CD14-positive monocyte (primary cell): ENCODE measurements around the gene SPATA2. TPM values are rescaled to one million over a fixed set of nuclear protein-coding genes. Genes with fewer than 3 reads are reported as not detected.

Experiments used
- DNase-seq, 3 donors: peaks; one replicate each; pipeline ENCODE4 v3.0.0-alpha.2; 2011 to 2022
- H2AFZ ChIP-seq: 2 replicates; pipeline ENCODE4 v1.6.0; 2012; ENCODE audit warnings: mild to moderate bottlenecking, low read depth, low read length, inconsistent platforms; ENCODE audit not compliant: insufficient read depth, poor library complexity, severe bottlenecking
- H3K27ac ChIP-seq, 2 donors: 1 replicate in 1 of 2; 2 replicates in 1 of 2; pipeline ENCODE4 v1.5.1; 2012 to 2013; ENCODE audit warnings: low read length in 2 of 2, control low read depth in 1 of 2, inconsistent platforms in 1 of 2, low read depth in 1 of 2, mild to moderate bottlenecking in 1 of 2
- H3K27me3 ChIP-seq, 2 donors: one replicate each; pipeline versions ENCODE4 v1.6.0 to v1.6.1; 2011 to 2013; ENCODE audit warnings: low read length in 2 of 2; ENCODE audit not compliant: control insufficient read depth in 2 of 2, insufficient read depth in 2 of 2
- H3K36me3 ChIP-seq, 2 donors: replicated peaks in 1 of 2; 1 replicate in 1 of 2; 2 replicates in 1 of 2; pipeline versions ENCODE4 v1.5.1 to v1.6.1; 2012 to 2013; ENCODE audit warnings: low read length in 2 of 2, control low read depth in 1 of 2, inconsistent platforms in 1 of 2, mild to moderate bottlenecking in 1 of 2; ENCODE audit not compliant: insufficient read depth in 2 of 2, control insufficient read depth in 1 of 2
- H3K4me1 ChIP-seq, 2 donors: 1 replicate in 1 of 2; 2 replicates in 1 of 2; pipeline versions ENCODE4 v1.5.1 to v1.6.1; 2012 to 2013; ENCODE audit warnings: low read length in 2 of 2, control low read depth in 1 of 2, inconsistent platforms in 1 of 2, mild to moderate bottlenecking in 1 of 2, moderate library complexity in 1 of 2; ENCODE audit not compliant: insufficient read depth in 2 of 2, control insufficient read depth in 1 of 2
- H3K4me2 ChIP-seq: replicated peaks from 2 replicates; pipeline ENCODE3; 2012; ENCODE audit warnings: low read length, moderate library complexity, mild to moderate bottlenecking; ENCODE audit not compliant: poor library complexity, severe bottlenecking; ENCODE audit errors: extremely low read depth
- H3K4me3 ChIP-seq, 3 experiments: fragments of 200-600 bp in 1 of 3; sonication (generic) in 1 of 3; replicated peaks in 1 of 3; 1 replicate in 2 of 3; 2 replicates in 1 of 3; pipeline ENCODE4 v1.5.1; 2011 to 2013; ENCODE audit warnings: low read length in 3 of 3, mild to moderate bottlenecking in 3 of 3, control low read depth in 2 of 3, low read depth in 2 of 3, inconsistent platforms in 1 of 3, moderate library complexity in 1 of 3
- H3K79me2 ChIP-seq: 2 replicates; pipeline ENCODE4 v1.6.0; 2012; ENCODE audit warnings: mild to moderate bottlenecking, control low read depth, inconsistent platforms, low read length, moderate library complexity; ENCODE audit not compliant: insufficient read depth
- H3K9ac ChIP-seq: 2 replicates; pipeline ENCODE4 v1.6.0; 2017; ENCODE audit warnings: low read length, mild to moderate bottlenecking; ENCODE audit not compliant: insufficient read depth, poor library complexity, severe bottlenecking
- H3K9me3 ChIP-seq, 2 donors: replicated peaks in 1 of 2; 1 replicate in 1 of 2; 2 replicates in 1 of 2; pipeline versions ENCODE4 v1.5.1 to v1.6.1; 2012 to 2013; ENCODE audit warnings: low read length in 2 of 2, control low read depth in 1 of 2; ENCODE audit not compliant: control insufficient read depth in 1 of 2, insufficient read depth in 1 of 2
- H4K20me1 ChIP-seq: 2 replicates; pipeline ENCODE4 v1.6.0; 2012; ENCODE audit warnings: mild to moderate bottlenecking, low read length, control low read depth, moderate library complexity; ENCODE audit not compliant: insufficient read depth
- H3K27ac Mint-ChIP-seq, 7 donors: one replicate each; pipeline ENCODE4 v1.8.0; 2020; ENCODE audit warnings: mild to moderate bottlenecking in 7 of 7, mixed read lengths in 7 of 7, moderate library complexity in 6 of 7, inconsistent platforms in 2 of 7
- H3K27me3 Mint-ChIP-seq, 3 donors: one replicate each; pipeline ENCODE4 v1.8.0; 2021 to 2022; ENCODE audit warnings: low read depth in 3 of 3, mild to moderate bottlenecking in 3 of 3, mixed read lengths in 3 of 3, moderate library complexity in 3 of 3, inconsistent platforms in 1 of 3
- H3K36me3 Mint-ChIP-seq, 2 donors: one replicate each; pipeline ENCODE4 v1.8.0; 2020; ENCODE audit warnings: mixed read lengths in 2 of 2, inconsistent platforms in 1 of 2, mild to moderate bottlenecking in 1 of 2
- H3K4me1 Mint-ChIP-seq: one replicate; pipeline ENCODE4 v1.8.0; 2020; ENCODE audit warnings: mild to moderate bottlenecking, mixed read lengths
- H3K4me3 Mint-ChIP-seq, 2 donors: one replicate each; pipeline ENCODE4 v1.8.0; 2020; ENCODE audit warnings: mild to moderate bottlenecking in 2 of 2, mixed read lengths in 2 of 2, moderate library complexity in 1 of 2
- H3K9me3 Mint-ChIP-seq, 7 donors: one replicate each; pipeline ENCODE4 v1.8.0; 2020 to 2022; ENCODE audit warnings: mixed read lengths in 7 of 7, mild to moderate bottlenecking in 6 of 7, moderate library complexity in 6 of 7, inconsistent platforms in 2 of 7
- CTCF ChIP-seq: fragments of 200-600 bp; IDR thresholded peaks from one replicate; pipeline ENCODE4 v1.8.0; 2022; ENCODE audit warnings: antibody characterized with exemption, mild to moderate bottlenecking
- WGBS: methylation state at CpG from one replicate; pipeline ENCODE4 v1.1.5; 2013; ENCODE audit warnings: missing lambda C conversion rate; ENCODE audit not compliant: insufficient coverage; 5-methylcytosine and 5-hydroxymethylcytosine counted together
- intact Hi-C, 2 donors: fragments of 100-400 bp; cut with micrococcal nuclease; formaldehyde crosslinking; loops; one replicate each; pipeline versions ENCODE4 v1.15.0 to v1.15.1; 2023
- polyA plus RNA-seq, 3 donors: library from polyadenylated mRNA; depleted of rRNA in 1 of 3; unstranded in 2 of 3; stranded (reverse) in 1 of 3; fragments of 300-500 nt in 2 of 3; fragments of >200 nt in 1 of 3; fragmentation: Illumina TruSeq in 2 of 3; gene quantifications; 1 replicate in 2 of 3; 2 replicates in 1 of 3; pipeline ENCODE4 v1.2.3, GENCODE V29; 2012 to 2021

The SPATA2 gene
- polyA plus RNA-seq, 3 donors: 1.9 to 13.3 (median 3.9) TPM

DNA sequence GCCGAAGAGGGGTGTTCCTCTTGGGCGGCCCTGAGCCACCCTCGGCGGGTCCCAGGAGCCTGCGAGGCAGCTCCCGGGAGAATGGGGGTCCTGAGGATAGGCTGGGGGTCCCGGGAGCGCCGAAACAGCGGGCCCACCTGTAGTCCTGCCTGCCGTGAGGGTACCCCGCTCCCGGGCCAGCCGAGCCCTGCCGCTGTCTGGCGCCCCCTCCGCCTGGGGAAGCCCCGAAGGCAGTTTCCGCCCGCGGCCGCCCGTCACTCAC is 280 bp downstream of the SPATA2 start:
- peak overlapping the region; percentile 96 to 98 for H3K27ac ChIP-seq
- DNase-seq: no peak
- H3K4me1 ChIP-seq: peaks cover 34 to 35% of the 10 kb centered on the region in 2 donors
- peaks cover 38% of the 10 kb centered on the region for H4K20me1 ChIP-seq
- Mint-ChIP-seq H3K27ac (peak overlapping the region; percentile 100), H3K27me3 (peaks cover 0 to 1% (median 0%) of the 10 kb centered on the region in 3 donors), H3K36me3 (peaks cover 8 to 21% of the 10 kb centered on the region in 2 donors), H3K4me1 (peaks cover 36% of the 10 kb centered on the region), H3K9me3 (peaks cover 0 to 2% (median 0%) of the 10 kb centered on the region in 7 donors), H3K4me3 (peak overlapping the region; percentile 89 to 96)
- peak overlapping the region; percentile 80 for H2AFZ ChIP-seq
- H3K9ac ChIP-seq: peak overlapping the region; percentile 92
- peak overlapping the region; percentile 73 to 96 (median 85) for H3K4me3 ChIP-seq
- H3K4me2 ChIP-seq: peak overlapping the region; percentile 90
- under 1% methylated on average over 23 of the region's 23 CpGs for WGBS
- intact Hi-C loops: loop anchor here in 1 of 2 donors (2.0 kb wide), 1 partner anchor 22 kb away; the partner anchor contains the start of gene RNF114
- H3K79me2 ChIP-seq: peaks cover 53% of the 10 kb centered on the region
- H3K9me3 ChIP-seq: no peaks in the 10 kb centered on the region
- H3K27me3 ChIP-seq: no peaks in the 10 kb centered on the region
- no peak for TF ChIP-seq CTCF
- peaks cover 13 to 29% of the 10 kb centered on the region in 2 donors for H3K36me3 ChIP-seq

DNA sequence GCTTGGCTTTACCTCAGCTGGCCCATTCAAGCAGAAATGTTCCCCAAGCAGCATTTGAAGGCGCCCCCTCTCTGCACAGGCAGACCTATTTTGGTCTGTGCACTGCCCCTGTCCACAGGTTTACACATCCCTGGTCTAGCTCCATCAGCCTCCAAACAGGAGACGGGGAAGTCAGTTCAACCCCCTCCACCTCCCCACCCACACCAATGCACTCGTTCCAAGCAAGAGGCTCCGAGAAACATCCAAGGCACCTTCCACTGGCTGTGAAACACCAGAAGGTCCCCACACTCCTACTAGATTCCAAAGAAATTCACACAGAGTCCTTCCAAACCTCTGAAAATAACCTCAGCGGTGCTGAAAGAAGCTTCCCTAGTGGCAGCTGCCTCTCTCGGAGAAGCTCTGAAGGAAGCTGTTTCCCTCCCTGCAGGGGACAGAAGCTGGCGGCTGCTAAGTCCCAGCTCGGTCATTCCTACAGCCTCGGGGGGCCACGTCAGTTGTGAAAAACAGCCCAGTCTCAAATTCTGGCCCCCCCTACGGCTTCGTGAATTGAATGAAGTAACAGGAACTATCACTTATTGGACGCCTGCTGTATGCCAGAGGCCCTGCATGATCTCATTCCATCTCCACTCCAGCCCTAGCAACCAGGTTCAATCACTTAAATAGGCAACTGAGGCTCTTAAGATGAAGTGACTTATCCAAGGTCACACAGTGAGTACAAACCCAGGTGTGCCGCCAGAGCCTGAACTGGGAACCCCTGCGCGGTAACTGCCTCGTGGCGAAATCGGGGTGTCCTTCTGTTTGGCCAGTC is 815 bp downstream of the SPATA2 start:
- H4K20me1 ChIP-seq: peaks cover 43% of the 10 kb centered on the region
- H3K4me3 Mint-ChIP-seq: peak overlapping the region; percentile 89 to 96
- H3K9me3 Mint-ChIP-seq: peaks cover 0 to 2% (median 0%) of the 10 kb centered on the region in 7 donors
- peak overlapping the region; percentile 92 for H3K9ac ChIP-seq
- H3K36me3 ChIP-seq: peaks cover 18 to 34% of the 10 kb centered on the region in 2 donors
- peak overlapping the region; percentile 96 to 98 for H3K27ac ChIP-seq
- peak overlapping the region; percentile 80 for H2AFZ ChIP-seq
- peak overlapping the region; percentile 93 to 100 (median 100) for H3K27ac Mint-ChIP-seq
- peak in 1 of 3 donors; percentile 59 for DNase-seq
- no peaks in the 10 kb centered on the region for H3K27me3 ChIP-seq
- H3K9me3 ChIP-seq: no peaks in the 10 kb centered on the region
- peaks cover 13 to 27% of the 10 kb centered on the region in 2 donors for H3K36me3 Mint-ChIP-seq
- peak overlapping the region; percentile 90 for H3K4me2 ChIP-seq
- H3K27me3 Mint-ChIP-seq: peaks cover 0 to 1% (median 0%) of the 10 kb centered on the region in 3 donors
- peaks cover 59% of the 10 kb centered on the region for H3K79me2 ChIP-seq
- H3K4me1 Mint-ChIP-seq: peaks cover 36% of the 10 kb centered on the region
- peaks cover 34 to 35% of the 10 kb centered on the region in 2 donors for H3K4me1 ChIP-seq
- WGBS: 8% methylated on average over 19 of the region's 19 CpGs
- intact Hi-C loops: loop anchor here in 1 of 2 donors (2.0 kb wide), 1 partner anchor 22 kb away; the partner anchor contains the start of gene RNF114
- no peak for TF ChIP-seq CTCF
- peak overlapping the region; percentile 73 to 96 (median 85) for H3K4me3 ChIP-seq
